CD4-positive, alpha-beta T cell treated with Interleukin-15 for 4 hours (primary cell): ENCODE results near the gene DHX15.

ENCODE experiments used
- DNase-seq: peaks from one replicate; pipeline ENCODE4 v3.0.0-alpha.2; 2020; ENCODE audit warnings: low spot score

DHX15 gene

GRCh38 chr4:24584211-24584850 lies at the start of gene DHX15:
Gene DHX15 (minus strand): TSS chr4:24584554. CDS start chr4:24584393, 161 bp downstream.
- DNase-seq: peak; percentile 92

DNA sequence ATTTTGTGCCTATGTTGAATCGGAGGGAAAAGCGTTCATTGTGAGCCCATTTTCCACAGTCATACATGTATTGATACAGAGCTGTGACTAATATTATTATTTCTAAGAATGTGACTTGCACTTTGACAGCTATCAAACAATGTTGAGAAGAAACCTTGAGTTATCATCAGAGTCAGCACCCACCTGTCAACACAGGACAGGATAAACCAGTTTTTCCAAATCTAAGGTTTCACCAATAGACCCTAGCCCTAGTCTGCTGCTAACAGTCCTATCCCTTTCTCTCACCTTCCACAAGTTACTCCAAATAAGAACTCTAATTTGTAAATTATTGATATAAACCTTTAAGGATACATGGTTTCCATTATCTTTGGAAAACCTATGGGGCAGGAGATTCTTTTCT lies 47.7 kb upstream of the DHX15 start:
- no peak for DNase-seq

DNA sequence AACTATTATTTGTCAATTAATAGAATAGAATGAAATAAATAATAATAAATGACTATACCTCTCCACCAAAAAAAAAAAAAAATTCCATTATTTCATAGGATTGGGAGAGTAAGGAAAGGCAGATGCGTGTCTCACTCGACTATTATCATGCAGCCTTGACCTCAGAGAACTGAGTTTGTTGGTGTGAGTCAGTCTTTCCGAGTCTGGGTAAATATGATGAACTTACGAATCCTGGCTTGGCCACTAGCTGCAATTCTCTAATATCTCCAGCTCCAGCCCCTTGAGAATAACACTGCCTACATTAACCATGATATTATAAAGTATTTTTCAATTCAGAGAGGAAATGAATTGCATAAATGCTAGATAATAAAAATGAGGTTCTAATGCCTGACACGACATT lies 46.6 kb upstream of the DHX15 start:
- DNase-seq: no peak

- no peak for DNase-seq
Measured at GRCh38 chr4:24625091-24625490, 40.7 kb upstream of the DHX15 start.

DNA sequence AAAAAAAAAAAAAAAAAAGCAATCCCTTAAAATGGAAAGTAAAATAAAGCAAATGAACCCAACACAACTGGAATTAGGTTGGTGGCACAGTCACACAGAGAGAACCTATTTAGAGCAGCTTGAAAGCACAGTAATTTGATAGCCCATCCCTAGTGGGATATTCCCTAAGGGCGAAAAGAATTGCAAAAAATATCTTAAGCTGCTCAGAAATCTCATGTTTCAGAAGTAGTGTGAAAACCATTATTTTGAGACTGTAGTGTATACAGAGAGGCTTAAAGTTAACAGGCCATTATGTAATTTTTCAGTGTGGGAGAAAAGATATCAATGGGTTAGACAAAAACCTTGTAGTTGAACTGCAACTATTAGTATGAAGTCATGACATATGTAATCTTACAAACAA lies 40.0 kb upstream of the DHX15 start:
- DNase-seq: no peak

- no peak for DNase-seq
Measured at GRCh38 chr4:24622146-24622834, 37.9 kb upstream of the DHX15 start.

DNA sequence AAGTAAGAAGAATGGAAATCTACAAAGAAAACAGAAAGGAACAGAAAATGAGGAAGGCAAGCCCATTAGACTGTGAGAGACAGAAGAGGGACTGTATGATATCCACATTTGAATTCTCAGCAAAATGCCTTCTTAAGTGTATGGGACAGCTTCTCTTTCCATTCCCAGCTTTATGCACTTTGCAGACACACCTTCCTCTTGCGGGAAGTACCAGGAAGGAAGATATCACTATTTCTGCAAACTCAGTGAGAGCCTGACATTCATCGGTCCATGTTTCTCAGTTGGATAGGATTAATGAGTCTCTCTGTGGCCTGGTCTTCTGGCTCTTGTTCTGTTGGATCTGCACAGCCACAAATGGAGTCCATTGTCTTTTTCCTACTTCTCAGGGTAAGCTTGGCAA lies 31.6 kb upstream of the DHX15 start:
- DNase-seq: no peak

- no peak for DNase-seq
Measured at GRCh38 chr4:24614881-24615280, 30.5 kb upstream of the DHX15 start.

GRCh38 chr4:24613502-24613901 lies 29.1 kb upstream of the DHX15 start:
- no peak for DNase-seq

DNA sequence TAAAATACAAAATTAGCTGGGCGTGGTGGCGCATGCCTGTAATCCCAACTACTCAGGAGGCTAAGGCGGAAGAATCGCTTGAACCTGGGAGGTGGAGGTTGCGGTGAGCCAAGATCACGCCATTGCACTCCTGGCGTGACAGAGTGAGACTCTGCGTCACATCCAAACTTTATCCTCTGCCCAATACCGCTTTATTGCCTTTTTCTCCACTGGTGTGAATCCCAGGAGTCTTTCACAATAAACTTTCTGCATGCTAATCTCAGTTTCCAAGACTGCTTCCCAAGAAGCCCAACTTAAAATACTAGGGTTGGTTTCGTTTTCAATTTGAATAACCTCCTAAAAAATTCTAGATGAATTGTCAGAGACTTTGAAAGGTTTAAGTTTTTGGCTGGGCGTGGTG lies 27.2 kb upstream of the DHX15 start:
- DNase-seq: no peak

GRCh38 chr4:24607334-24607733 lies 23.0 kb upstream of the DHX15 start:
- DNase-seq: no peak

DNA sequence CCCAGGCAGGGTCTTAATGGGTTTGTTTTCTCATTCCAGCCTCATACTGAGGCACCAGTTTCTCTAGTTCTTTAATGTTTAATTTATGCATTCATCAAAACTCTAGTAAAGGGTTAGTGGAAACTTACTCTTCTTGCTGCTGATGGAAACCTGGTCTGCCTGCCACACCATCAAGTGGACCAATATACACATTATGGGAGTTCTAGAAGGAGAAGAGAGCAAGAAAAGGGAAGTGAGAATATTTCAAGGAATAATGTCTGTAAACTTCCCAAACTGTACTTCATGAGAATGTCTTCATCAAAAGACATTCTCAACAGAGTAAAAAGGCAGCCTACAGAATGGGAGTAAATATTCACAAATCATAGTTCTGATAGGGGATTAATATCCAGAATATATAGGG lies 20.9 kb upstream of the DHX15 start:
- DNase-seq: no peak

- DNase-seq: no peak
Measured at GRCh38 chr4:24604558-24605214, 20.3 kb upstream of the DHX15 start.

DNA sequence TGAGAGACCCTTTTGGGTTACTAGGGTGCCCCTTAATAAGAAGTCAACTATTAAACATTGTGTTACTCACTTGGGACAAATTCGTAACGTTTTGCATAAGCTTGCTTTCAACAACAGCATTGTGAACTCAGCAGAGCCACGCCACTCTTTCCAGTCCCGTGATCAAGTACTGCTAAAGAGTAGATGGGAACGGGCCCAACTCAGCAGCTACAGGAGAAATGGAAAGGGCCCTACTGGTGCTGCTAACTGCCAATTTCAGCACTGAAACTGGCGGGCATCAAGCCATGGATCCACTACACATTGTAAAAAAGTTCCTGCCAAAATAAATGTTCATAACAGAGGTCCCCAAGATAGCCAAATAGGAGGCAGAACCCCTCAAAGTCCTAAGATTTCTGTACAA lies 19.0 kb upstream of the DHX15 start:
- no peak for DNase-seq

GRCh38 chr4:24601121-24601520 lies 16.8 kb upstream of the DHX15 start:
- DNase-seq: no peak

GRCh38 chr4:24599275-24599674 lies 14.9 kb upstream of the DHX15 start:
- DNase-seq: no peak

DNA sequence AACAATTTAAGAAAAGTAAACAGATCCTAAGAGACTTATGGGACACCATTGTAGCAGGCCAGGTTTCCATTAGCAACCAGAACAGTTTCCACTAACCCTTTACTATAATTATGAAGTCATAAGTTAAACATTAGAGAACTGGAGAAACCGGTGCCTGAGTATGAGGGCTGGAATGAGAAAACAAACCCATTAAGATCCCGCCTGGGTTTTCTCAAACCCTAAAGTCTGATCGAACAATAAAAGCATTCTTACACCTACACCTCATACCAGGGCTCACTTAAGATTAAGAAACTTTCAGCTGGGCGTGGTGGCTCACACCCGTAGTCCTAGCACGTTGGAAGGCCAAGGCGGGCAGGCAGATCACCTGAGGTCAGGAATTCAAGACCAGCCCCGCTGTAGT lies 13.7 kb upstream of the DHX15 start:
- no peak for DNase-seq

DNA sequence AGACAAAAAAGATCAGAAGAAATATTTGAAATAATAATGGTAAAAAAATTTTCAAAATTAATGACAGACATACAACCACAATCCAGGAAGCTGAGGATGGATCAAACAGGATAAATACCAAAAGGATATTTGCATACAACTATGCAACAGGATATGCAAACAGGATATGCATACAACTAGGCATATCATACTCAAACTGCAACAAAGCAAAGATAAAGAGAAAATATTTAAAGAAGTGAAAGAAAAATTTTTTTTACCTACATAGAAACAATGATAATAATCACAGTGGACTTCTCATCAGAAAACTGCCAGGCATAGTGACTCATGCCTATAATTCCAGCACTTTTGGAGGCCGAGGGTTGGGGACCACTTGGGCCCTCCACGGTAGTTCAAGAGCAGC lies 11.3 kb upstream of the DHX15 start:
- no peak for DNase-seq

DNA sequence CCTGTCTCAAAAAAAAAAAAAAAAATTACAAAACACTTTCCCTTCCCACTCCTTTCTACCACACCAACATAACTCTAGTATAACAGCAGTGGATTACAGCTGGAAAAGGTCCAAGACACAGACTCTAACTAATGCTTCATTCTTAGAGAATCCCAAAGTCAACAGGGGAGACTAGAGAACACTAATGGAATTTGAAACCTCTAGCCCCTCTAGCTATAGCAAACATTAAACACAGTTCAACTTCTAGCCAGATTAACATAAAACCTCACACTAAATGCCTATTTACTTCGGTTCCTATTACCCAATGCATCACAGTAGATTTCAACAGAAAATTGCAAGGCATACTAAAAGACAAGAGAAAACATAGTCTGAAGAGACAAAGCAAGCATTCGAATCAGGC lies 10.5 kb upstream of the DHX15 start:
- no peak for DNase-seq

DNA sequence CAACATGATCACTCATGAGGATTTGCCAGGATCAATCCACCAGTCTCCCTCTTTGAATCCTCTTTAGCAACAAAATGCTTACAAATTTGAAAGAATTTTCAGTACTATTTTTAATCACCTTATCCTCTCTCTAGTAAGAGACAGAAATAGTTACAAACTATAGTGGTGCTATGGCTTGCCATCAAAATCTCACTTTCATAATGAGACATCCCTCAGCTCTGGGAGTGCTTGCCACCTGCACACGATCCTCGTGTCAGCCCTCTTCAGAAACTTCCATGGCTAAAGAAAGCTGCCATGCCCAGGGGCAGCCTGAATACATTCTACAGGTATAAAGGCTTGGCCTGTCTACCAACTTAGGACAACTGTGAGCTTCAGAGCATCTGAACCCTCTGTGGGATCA lies 5.1 kb upstream of the DHX15 start:
- DNase-seq: no peak

- DNase-seq: no peak
Measured at GRCh38 chr4:24588216-24588954, 4.0 kb upstream of the DHX15 start.

GRCh38 chr4:24583451-24584210 lies 723 bp downstream of the DHX15 start:
- DNase-seq: peak; percentile 39
